ENCODE results near the gene DTHD1. TPM values are rescaled to one million over a fixed set of nuclear protein-coding genes. Genes with fewer than 3 reads are reported as not detected.

Gene DTHD1
- total and polyA plus RNA-seq, 2 donors (not counting 3 experiments of a cell fraction or from before 2014, with no cell fraction given), result not detected

DNA sequence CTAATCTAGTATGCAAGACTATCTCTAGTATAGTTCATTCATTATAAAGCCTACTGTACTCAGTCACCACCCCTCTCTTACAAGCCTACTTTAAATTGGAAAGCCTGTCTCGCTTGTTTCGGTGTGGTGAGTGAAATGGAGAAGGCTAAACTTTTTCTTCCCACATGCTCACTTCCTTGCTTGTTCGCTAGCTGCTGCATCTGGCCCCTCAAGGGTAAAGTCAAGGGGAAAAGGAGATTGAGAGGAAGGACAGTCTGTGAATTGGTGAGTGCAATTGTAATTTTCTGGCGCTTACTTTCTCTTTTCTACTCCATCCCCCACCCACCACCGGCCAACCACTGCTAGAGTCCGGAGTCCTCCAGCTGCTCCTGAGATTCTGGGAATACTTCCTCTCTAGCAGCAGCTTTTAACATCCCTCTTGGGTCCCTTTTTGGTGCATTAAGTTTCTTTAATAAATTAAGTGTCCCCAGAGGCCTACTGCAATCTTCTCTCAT is 25.0 kb upstream of the DTHD1 start:
- H3K27me3 ChIP-seq (ENCODE audit: control insufficient read depth in 2 of 2, insufficient read depth in 2 of 2, low read length in 2 of 2), result no peaks in the 10 kb centered on the region
- ChIA-PET CTCF (no interaction called here), POLR2A (no interaction called here)
- H3K79me2 ChIP-seq (ENCODE audit: control insufficient read depth, insufficient read depth, low read length), result no peaks in the 10 kb centered on the region
- H3K4me3 ChIP-seq (replicated peaks in 1 of 3; ENCODE audit: insufficient read depth in 1 of 3, low read depth in 1 of 3, low read length in 3 of 3), result no peak overlapping the region
- H3K27ac ChIP-seq (ENCODE audit: insufficient read depth, low read depth, low read length), result no peak overlapping the region
- no peak overlapping the region for H3K9ac ChIP-seq (replicated peaks; ENCODE audit: extremely low read depth, insufficient read depth, low read length)
- no peaks in the 10 kb centered on the region for H3K9me3 ChIP-seq (replicated peaks; ENCODE audit: control insufficient read depth, insufficient read depth, low read length)
- BruUV-seq (replicated peaks), result no TSS peak
- no peaks in the 10 kb centered on the region for H3K36me3 ChIP-seq (ENCODE audit: control insufficient read depth in 2 of 2, extremely low read depth in 1 of 2, insufficient read depth in 2 of 2, low read length in 2 of 2)
- intact Hi-C loops (cut with micrococcal nuclease) (no loop called here), dilution Hi-C loops (cut with MboI; ENCODE audit: extremely low pct_ligation_motif_present, low sequenced_read_pairs) (no loop called here)
- DNase-seq (ENCODE audit: low read depth, low spot score) (no peak), FAIRE-seq (no peak)
- no peaks in the 10 kb centered on the region for H3K9me1 ChIP-seq (replicated peaks; ENCODE audit: control insufficient read depth, extremely low read depth, insufficient read depth, low read length)
- no peaks in the 10 kb centered on the region for H3K4me1 ChIP-seq (ENCODE audit: control insufficient read depth, extremely low read depth, insufficient read depth, low read length)
- no peak overlapping the region for H2AFZ ChIP-seq (ENCODE audit: low read depth, low read length)
- H3K4me2 ChIP-seq (ENCODE audit: insufficient read depth, low read length), result no peak overlapping the region
- H4K20me1 ChIP-seq (replicated peaks; ENCODE audit: control insufficient read depth, extremely low read depth, insufficient read depth, low read length), result no peaks in the 10 kb centered on the region
- TF ChIP-seq MYC (IDR thresholded peaks at IDR 0.05; ENCODE audit: low read depth, low read length), result no peak
- TF ChIP-seq EZH2 (IDR thresholded peaks at IDR 0.05; ENCODE audit: borderline replicate concordance, low read depth, low read length, severe bottlenecking), result no peak
- no peak for TF ChIP-seq POLR2AphosphoS5 (IDR thresholded peaks at IDR 0.05; ENCODE audit: insufficient read depth, low read depth, low read length)
- TF ChIP-seq POLR2A (IDR thresholded peaks at IDR 0.05; ENCODE audit: low read depth, low read length), result no peak
- TF ChIP-seq GATA2 (IDR thresholded peaks at IDR 0.05; ENCODE audit: insufficient read depth, insufficient read length, low read depth, low read length), result no peak
- TF ChIP-seq, protein P1, sequence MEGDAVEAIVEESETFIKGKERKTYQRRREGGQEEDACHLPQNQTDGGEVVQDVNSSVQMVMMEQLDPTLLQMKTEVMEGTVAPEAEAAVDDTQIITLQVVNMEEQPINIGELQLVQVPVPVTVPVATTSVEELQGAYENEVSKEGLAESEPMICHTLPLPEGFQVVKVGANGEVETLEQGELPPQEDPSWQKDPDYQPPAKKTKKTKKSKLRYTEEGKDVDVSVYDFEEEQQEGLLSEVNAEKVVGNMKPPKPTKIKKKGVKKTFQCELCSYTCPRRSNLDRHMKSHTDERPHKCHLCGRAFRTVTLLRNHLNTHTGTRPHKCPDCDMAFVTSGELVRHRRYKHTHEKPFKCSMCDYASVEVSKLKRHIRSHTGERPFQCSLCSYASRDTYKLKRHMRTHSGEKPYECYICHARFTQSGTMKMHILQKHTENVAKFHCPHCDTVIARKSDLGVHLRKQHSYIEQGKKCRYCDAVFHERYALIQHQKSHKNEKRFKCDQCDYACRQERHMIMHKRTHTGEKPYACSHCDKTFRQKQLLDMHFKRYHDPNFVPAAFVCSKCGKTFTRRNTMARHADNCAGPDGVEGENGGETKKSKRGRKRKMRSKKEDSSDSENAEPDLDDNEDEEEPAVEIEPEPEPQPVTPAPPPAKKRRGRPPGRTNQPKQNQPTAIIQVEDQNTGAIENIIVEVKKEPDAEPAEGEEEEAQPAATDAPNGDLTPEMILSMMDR (IDR thresholded peaks at IDR 0.05; ENCODE audit: extremely low read depth in 1 of 2, insufficient read depth in 1 of 2, low read depth in 1 of 2, low read length in 2 of 2), result no peak
- no peak for TF ChIP-seq FOS (IDR thresholded peaks at IDR 0.05; ENCODE audit: borderline replicate concordance, insufficient read depth, low read length)
- TF ChIP-seq JUN (IDR thresholded peaks at IDR 0.05; ENCODE audit: borderline replicate concordance, insufficient read depth, insufficient read length, low read depth), result no peak
- TF ChIP-seq, protein P2, sequence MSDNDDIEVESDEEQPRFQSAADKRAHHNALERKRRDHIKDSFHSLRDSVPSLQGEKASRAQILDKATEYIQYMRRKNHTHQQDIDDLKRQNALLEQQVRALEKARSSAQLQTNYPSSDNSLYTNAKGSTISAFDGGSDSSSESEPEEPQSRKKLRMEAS (IDR thresholded peaks at IDR 0.05; ENCODE audit: insufficient read depth, insufficient read length), result no peak
